GM12878 (cell line): ENCODE data around the gene ROBO4. TPM values are rescaled to one million over a fixed set of nuclear protein-coding genes. Genes with fewer than 3 reads are reported as not detected.

ENCODE experiments used
- ATAC-seq: fragments of 200-7000 bp; cut with Tn5 transposase; 3 replicates; pipeline ENCODE4 v1.9.1; 2020; ENCODE audit warnings: mild to moderate bottlenecking, moderate library complexity
- BruUV-seq: library from RNA; stranded (reverse); fragments of 400-500 nt; replicated peaks from 2 replicates; lab custom pipeline; 2021; lab: Mats Ljungman, UMichigan
- CTCF ChIA-PET: fragments of 300-600 bp; sonication (Branson Sonifier 250); formaldehyde crosslinking; extraction: SDS; loops from one replicate; lab custom pipeline; 2021; ENCODE audit warnings: inconsistent platforms; lab: Yijun Ruan, JAX
- POLR2A ChIA-PET: fragments of 350-600 bp; formaldehyde crosslinking; extraction: SDS; loops from one replicate; lab custom pipeline; 2021; ENCODE audit warnings: inconsistent platforms; lab: Charles Lee
- RAD21 ChIA-PET: fragments of 300-600 bp; sonication (Branson Sonifier 250); formaldehyde crosslinking; loops from one replicate; lab custom pipeline; 2023; ENCODE audit warnings: antibody characterized with exemption; ENCODE audit not compliant: unreplicated experiment; lab: Charles Lee
- SMC1A ChIA-PET: fragments of 300-600 bp; sonication (Branson Sonifier 250); formaldehyde crosslinking; loops from one replicate; lab custom pipeline; 2023; ENCODE audit not compliant: unreplicated experiment, uncharacterized antibody; lab: Charles Lee
- DNase-seq: peaks from one replicate; pipeline ENCODE4 v3.0.0-alpha.2; 2011; ENCODE audit warnings: low read depth, low spot score
- FAIRE-seq: peaks from 3 replicates; lab custom pipeline; 2011; peaks lifted over from hg19 to GRCh38; lab: Jason Lieb, UNC
- H2AFZ ChIP-seq: 2 replicates; pipeline ENCODE4 v1.6.0; 2011; ENCODE audit warnings: low read depth, low read length, control low read depth; ENCODE audit not compliant: control insufficient read depth
- H3K27ac ChIP-seq: 2 replicates; pipeline ENCODE4 v1.5.1; 2011; ENCODE audit warnings: control low read depth; ENCODE audit not compliant: control insufficient read depth, insufficient read depth
- H3K27me3 ChIP-seq, 2 experiments: replicated peaks in 1 of 2; 2 replicates each; pipeline versions ENCODE4 v1.6.0 to v1.6.1; 2011; ENCODE audit warnings: low read length in 1 of 2; ENCODE audit not compliant: control insufficient read depth in 2 of 2, insufficient read depth in 2 of 2
- H3K36me3 ChIP-seq, 2 experiments: 2 replicates each; pipeline ENCODE4 v1.5.1; 2011; ENCODE audit warnings: low read length in 1 of 2; ENCODE audit not compliant: control insufficient read depth in 2 of 2, insufficient read depth in 2 of 2
- H3K4me1 ChIP-seq: 2 replicates; pipeline ENCODE4 v1.6.1; 2011; ENCODE audit warnings: mild to moderate bottlenecking, low read length, moderate library complexity, mixed read lengths; ENCODE audit not compliant: control insufficient read depth, insufficient read depth
- H3K4me2 ChIP-seq: 2 replicates; pipeline ENCODE4 v1.6.0; 2011; ENCODE audit warnings: control low read depth; ENCODE audit not compliant: control insufficient read depth, insufficient read depth
- H3K4me3 ChIP-seq: fragments of 200-600 bp; sonication (generic); 2 replicates; pipeline ENCODE4 v1.5.1; 2016
- H3K79me2 ChIP-seq: 2 replicates; pipeline ENCODE4 v1.6.0; 2011; ENCODE audit warnings: low read length; ENCODE audit not compliant: control insufficient read depth, insufficient read depth
- H3K9ac ChIP-seq: 2 replicates; pipeline ENCODE4 v1.8.0; 2011; ENCODE audit warnings: low read length, control low read depth, mixed read lengths; ENCODE audit not compliant: control insufficient read depth, insufficient read depth
- H3K9me3 ChIP-seq: replicated peaks from 3 replicates; pipeline ENCODE4 v1.5.1; 2011; ENCODE audit warnings: mild to moderate bottlenecking, low read length; ENCODE audit not compliant: control insufficient read depth, insufficient read depth
- H4K20me1 ChIP-seq: 2 replicates; pipeline ENCODE4 v1.6.0; 2011; ENCODE audit not compliant: control insufficient read depth, insufficient read depth
- ASH2L ChIP-seq: fragments of 300-600, 200-600 bp; sonication (generic); IDR thresholded peaks from 2 replicates; pipeline ENCODE4 v1.6.1; 2017; ENCODE audit warnings: low read depth, mild to moderate bottlenecking, borderline replicate concordance
- ATF2 ChIP-seq: IDR thresholded peaks from 2 replicates; pipeline ENCODE4 v1.6.1; 2012; ENCODE audit warnings: low read length, inconsistent platforms
- ATF7 ChIP-seq: fragments of 450-650 bp; IDR thresholded peaks from 2 replicates; pipeline ENCODE4 v1.6.1; 2016; ENCODE audit warnings: low read depth, mild to moderate bottlenecking
- BRCA1 ChIP-seq: IDR thresholded peaks from 2 replicates; pipeline ENCODE4 v1.6.1; 2011; ENCODE audit warnings: low read depth, low read length, improper control_type of control experiment
- HSF1 ChIP-seq: fragments of 150-350 bp; IDR thresholded peaks from 2 replicates; pipeline ENCODE4 v1.6.1; 2014; ENCODE audit warnings: mild to moderate bottlenecking, low read depth, low read length
- IRF4 ChIP-seq: IDR thresholded peaks from 2 replicates; pipeline ENCODE4 v1.6.1; 2011; ENCODE audit warnings: low read depth, low read length
- NBN ChIP-seq: fragments of 450-650 bp; IDR thresholded peaks from 2 replicates; pipeline ENCODE4 v1.6.1; 2016
- NFIC ChIP-seq: IDR thresholded peaks from 2 replicates; pipeline ENCODE4 v1.6.1; 2012; ENCODE audit warnings: low read depth, mild to moderate bottlenecking, inconsistent platforms, low read length, moderate library complexity
- NR2C2 ChIP-seq: IDR thresholded peaks from 2 replicates; pipeline ENCODE4 v1.6.1; 2011; ENCODE audit warnings: borderline replicate concordance, low read depth; ENCODE audit not compliant: control insufficient read depth, insufficient read length
- NRF1 ChIP-seq: conservative IDR thresholded peaks from 2 replicates; pipeline ENCODE4 v1.6.1; 2011; ENCODE audit warnings: mild to moderate bottlenecking, low read depth, low read length, improper control_type of control experiment
- RB1 ChIP-seq: fragments of 450-650 bp; formaldehyde crosslinking; IDR thresholded peaks from 2 replicates; pipeline ENCODE4 v1.6.1; 2017; ENCODE audit warnings: mild to moderate bottlenecking, borderline replicate concordance
- REST ChIP-seq: IDR thresholded peaks from 2 replicates; pipeline ENCODE4 v1.6.1; 2012; ENCODE audit warnings: mild to moderate bottlenecking, low read depth, low read length
- SKIL ChIP-seq: fragments of 450-650 bp; IDR thresholded peaks from 2 replicates; pipeline ENCODE4 v1.6.1; 2017; ENCODE audit warnings: mild to moderate bottlenecking, low read depth, inconsistent platforms; ENCODE audit not compliant: poor library complexity, severe bottlenecking
- YY1 ChIP-seq: IDR thresholded peaks from 2 replicates; pipeline ENCODE4 v1.6.1; 2011; ENCODE audit warnings: low read depth, mild to moderate bottlenecking, low read length
- WGBS: methylation state at CpG from one replicate; pipeline ENCODE4 v1.1.6; 2016; ENCODE audit warnings: low lambda C conversion rate; ENCODE audit not compliant: insufficient replicate concordance, insufficient coverage; ENCODE audit errors: missing lambda C conversion rate; 5-methylcytosine and 5-hydroxymethylcytosine counted together
- in situ Hi-C: fragments of 300-500 bp; cut with MboI; formaldehyde crosslinking; loops from 9 replicates; pipeline ENCODE4 v1.14.3; 2018; ENCODE audit warnings: mixed read lengths
- intact Hi-C: fragments of 100-400 bp; cut with micrococcal nuclease; formaldehyde crosslinking; loops from one replicate; pipeline ENCODE4 v1.14.2; 2022; ENCODE audit not compliant: unreplicated experiment
- polyA plus RNA-seq, 11 experiments: library from polyadenylated mRNA; depleted of rRNA in 4 of 11; unstranded in 6 of 11; stranded (reverse) in 5 of 11; fragments of >200 nt; fragmentation: Nextera tagmentation in 4 of 11; fragmentation: Illumina TruSeq in 1 of 11; extraction: Ambion mirVana in 4 of 11; extraction: Trizol in 1 of 11; gene quantifications; 1 replicate in 1 of 11; 2 replicates in 10 of 11; pipeline versions ENCODE4 v1.2.1 to v1.2.3, GENCODE V29; 2011 to 2016; ENCODE audit warnings: inconsistent platforms in 2 of 11, missing spikeins in 2 of 11, low read depth in 1 of 11
- total RNA-seq, 4 experiments: library from RNA; depleted of rRNA in 3 of 4; stranded (reverse); fragments of >200 nt in 3 of 4; fragmentation: Illumina TruSeq in 1 of 4; extraction: Trizol in 1 of 4; gene quantifications; 2 replicates each; pipeline versions ENCODE4 v1.2.1 to v1.2.3, GENCODE V29; 2013 to 2021

The ROBO4 gene
- total and polyA plus RNA-seq, 10 of the 15 experiments (the other 5 are each of a cell fraction or from before 2014, with no cell fraction given), result not detected

- no peak for TF ChIP-seq REST
- no peak for TF ChIP-seq NRF1
- TF ChIP-seq, all 136 proteins: peak for 0
These were observed 22.3 kb downstream of the ROBO4 start (continued) for GRCh38 chr11:124875401-124875800.

GRCh38 chr11:124874571-124875255 lies 23.0 kb downstream of the ROBO4 start:
- H3K79me2 ChIP-seq, result no peaks in the 10 kb centered on the region
- no peak overlapping the region for H3K27ac ChIP-seq
- in situ Hi-C loops (no loop called here), intact Hi-C loops (no loop called here)
- H4K20me1 ChIP-seq, result no peaks in the 10 kb centered on the region
- H3K9me3 ChIP-seq, result no peaks in the 10 kb centered on the region
- no peaks in the 10 kb centered on the region for H3K4me1 ChIP-seq
- no TSS peak for BruUV-seq
- SMC1A ChIA-PET, result interaction anchor here (1.0 kb wide), 1 partner anchor 79 kb away, joined by 3 read pairs; the partner anchor contains the start of gene CCDC15
- no peak overlapping the region for H3K9ac ChIP-seq
- RAD21 ChIA-PET, result no interaction called here
- no peak overlapping the region for H3K4me3 ChIP-seq
- CTCF ChIA-PET, result no interaction called here
- whole genome bisulfite sequencing, result 63% methylated on average over 7 of the region's 7 CpGs
- FAIRE-seq (no peak), DNase-seq (no peak), ATAC-seq (no peak)
- POLR2A ChIA-PET, result no interaction called here
- H3K36me3 ChIP-seq, result no peaks in the 10 kb centered on the region
- peaks cover 0 to 4% of the 10 kb centered on the region in 2 experiments for H3K27me3 ChIP-seq
- H3K4me2 ChIP-seq, result no peak overlapping the region
- no peak overlapping the region for H2AFZ ChIP-seq
- TF ChIP-seq ATF7 (no peak), SKIL (no peak), ATF2 (no peak), NR2C2 (no peak), HSF1 (no peak), NBN (no peak), IRF4 (no peak), YY1 (no peak), BRCA1 (no peak), RB1 (no peak), ASH2L (no peak), NFIC (no peak)
